Stimulated activated CD4-positive, alpha-beta T cell treated with anti-CD3 and anti-CD28 coated beads, Interleukin-15, amount 100 ng/mL, for 24 hours (primary cell): ENCODE results near the gene SFXN5.
"Not testable (repeated sequence)": the region's sequence is repeated elsewhere in the genome, so short reads cannot be mapped to it uniquely, and the experiment has no call there.

Source experiments
- DNase-seq: peaks from one replicate; pipeline ENCODE4 v3.0.0-alpha.2; 2020

The SFXN5 gene

GRCh38 chr2:72917877-72918553 is 153.5 kb downstream of the SFXN5 start:
- peak; percentile 40 for DNase-seq

GRCh38 chr2:72917138-72917876 is 154.2 kb downstream of the SFXN5 start, which contains the start of gene EMX1:
EMX1 (plus strand) TSS chr2:72917519; CDS start chr2:72917853, 334 bp downstream.
- DNase-seq: peak; percentile 70

GRCh38 chr2:72916743-72917137 is 154.8 kb downstream of the SFXN5 start:
- no peak for DNase-seq

GRCh38 chr2:72915907-72916742 is 155.4 kb downstream of the SFXN5 start:
- peak; percentile 68 for DNase-seq

GRCh38 chr2:72915320-72915906 is 156.1 kb downstream of the SFXN5 start:
- DNase-seq: no peak

GRCh38 chr2:72914589-72915319 is 156.8 kb downstream of the SFXN5 start:
- DNase-seq: no peak

- DNase-seq: no peak
Observed at GRCh38 chr2:72914206-72914559, 157.3 kb downstream of the SFXN5 start.

- DNase-seq: no peak
Observed at GRCh38 chr2:72913486-72914205, 157.9 kb downstream of the SFXN5 start.

GRCh38 chr2:72911256-72911655 is 160.3 kb downstream of the SFXN5 start:
- DNase-seq: no peak

GRCh38 chr2:72908741-72909140 is 162.8 kb downstream of the SFXN5 start:
- DNase-seq: no peak

GRCh38 chr2:72907369-72907768 is 164.1 kb downstream of the SFXN5 start:
- not testable (repeated sequence) for DNase-seq

GRCh38 chr2:72901426-72901825 is 170.1 kb downstream of the SFXN5 start:
- DNase-seq: no peak

- DNase-seq: no peak
Observed at GRCh38 chr2:72900191-72900825, 171.2 kb downstream of the SFXN5 start.

- DNase-seq: no peak
Observed at GRCh38 chr2:72898585-72898906, 173.0 kb downstream of the SFXN5 start.

GRCh38 chr2:72897785-72898584 is 173.5 kb downstream of the SFXN5 start:
- DNase-seq: no peak

- DNase-seq: no peak
Observed at GRCh38 chr2:72896446-72896845, 175.1 kb downstream of the SFXN5 start.

- DNase-seq: no peak
Observed at GRCh38 chr2:72895759-72896281, 175.7 kb downstream of the SFXN5 start.

- DNase-seq: no peak
Observed at GRCh38 chr2:72895154-72895553, 176.4 kb downstream of the SFXN5 start.

- no peak for DNase-seq
Observed at GRCh38 chr2:72894514-72894913, 177.0 kb downstream of the SFXN5 start.
